H1 (cell line): Measurements from ENCODE around the gene BLOC1S4. TPM values are rescaled to one million over a fixed set of nuclear protein-coding genes. Genes with fewer than 3 reads are reported as not detected.

ENCODE experiments used
- CTCF ChIA-PET: fragments of 300-600 bp; sonication (Branson Sonifier 250); formaldehyde crosslinking; loops from one replicate; lab custom pipeline; 2021; ENCODE audit not compliant: partially characterized antibody; lab: Charles Lee
- POLR2A ChIA-PET: fragments of 300-600 bp; sonication (Branson Sonifier 250); formaldehyde crosslinking; loops from one replicate; lab custom pipeline; 2021; ENCODE audit warnings: inconsistent platforms; ENCODE audit not compliant: partially characterized antibody; lab: Charles Lee
- DNase-seq, 2 experiments: peaks; one replicate each; pipeline versions ENCODE4 v3.0.0 to v3.0.0-alpha.2; 2010 to 2022; ENCODE audit warnings: low spot score in 2 of 2, low read depth in 1 of 2, mixed read lengths in 1 of 2
- FAIRE-seq: peaks from 2 replicates; lab custom pipeline; 2011; peaks lifted over from hg19 to GRCh38; lab: Jason Lieb, UNC
- H2AFZ ChIP-seq: 2 replicates; pipeline ENCODE4 v1.8.1; 2012; ENCODE audit warnings: low read length, inconsistent platforms
- H2AK5ac ChIP-seq: 2 replicates; pipeline ENCODE4 v1.6.1; 2013; ENCODE audit warnings: low read depth, low read length
- H2BK120ac ChIP-seq: replicated peaks from 2 replicates; pipeline ENCODE3; 2013; ENCODE audit warnings: low read depth, low read length, inconsistent platforms
- H2BK12ac ChIP-seq: 2 replicates; pipeline ENCODE4 v1.6.1; 2013; ENCODE audit warnings: low read depth, low read length
- H2BK15ac ChIP-seq: 2 replicates; pipeline ENCODE4 v1.6.1; 2013; ENCODE audit warnings: low read length
- H2BK20ac ChIP-seq: 2 replicates; pipeline ENCODE4 v1.6.1; 2013; ENCODE audit warnings: low read length
- H2BK5ac ChIP-seq: 2 replicates; pipeline ENCODE4 v1.6.1; 2013; ENCODE audit warnings: low read depth, low read length
- H3K14ac ChIP-seq: 2 replicates; pipeline ENCODE4 v1.6.1; 2013; ENCODE audit warnings: inconsistent platforms; ENCODE audit not compliant: insufficient read length
- H3K18ac ChIP-seq: 2 replicates; pipeline ENCODE4 v1.6.1; 2013; ENCODE audit warnings: low read length; ENCODE audit errors: extremely low read depth
- H3K23ac ChIP-seq: 2 replicates; pipeline ENCODE4 v1.6.1; 2013; ENCODE audit warnings: inconsistent platforms; ENCODE audit not compliant: insufficient read length
- H3K23me2 ChIP-seq: 2 replicates; pipeline ENCODE4 v1.6.1; 2013; ENCODE audit warnings: low read depth, low read length
- H3K27ac ChIP-seq: 2 replicates; pipeline ENCODE4 v1.6.1; 2011; ENCODE audit warnings: low read depth, low read length, inconsistent platforms
- H3K27me3 ChIP-seq, 4 experiments: replicated peaks in 1 of 4; 1 replicate in 1 of 4; 2 replicates in 3 of 4; pipeline versions ENCODE4 v1.6.1 to v1.8.1; 2011 to 2013; ENCODE audit warnings: low read length in 3 of 4, mild to moderate bottlenecking in 3 of 4, inconsistent platforms in 2 of 4, mixed read lengths in 2 of 4, moderate library complexity in 1 of 4; ENCODE audit not compliant: control insufficient read depth in 3 of 4, insufficient read depth in 3 of 4; ENCODE audit errors: extremely low read depth in 1 of 4
- H3K36me3 ChIP-seq, 4 experiments: 2 replicates each; pipeline versions ENCODE4 v1.6.1 to v1.8.1; 2011 to 2013; ENCODE audit warnings: mild to moderate bottlenecking in 4 of 4, low read length in 3 of 4, moderate library complexity in 2 of 4, control low read depth in 1 of 4, inconsistent platforms in 1 of 4; ENCODE audit not compliant: insufficient read depth in 4 of 4, control insufficient read depth in 2 of 4
- H3K4ac ChIP-seq: replicated peaks from 2 replicates; pipeline ENCODE3; 2013; ENCODE audit warnings: low read length, low read depth, mixed read lengths, inconsistent platforms; ENCODE audit not compliant: insufficient read length
- H3K4me1 ChIP-seq, 4 experiments: replicated peaks in 1 of 4; 1 replicate in 1 of 4; 2 replicates in 3 of 4; pipeline versions ENCODE4 v1.6.1 to v1.8.1; 2011 to 2013; ENCODE audit warnings: low read length in 3 of 4, inconsistent platforms in 2 of 4, mixed read lengths in 1 of 4; ENCODE audit not compliant: insufficient read depth in 4 of 4, control insufficient read depth in 3 of 4
- H3K4me2 ChIP-seq, 2 experiments: 2 replicates each; pipeline versions ENCODE4 v1.6.1 to v1.8.1; 2011 to 2013; ENCODE audit warnings: low read depth in 2 of 2, low read length in 2 of 2, control low read depth in 1 of 2, inconsistent platforms in 1 of 2, mild to moderate bottlenecking in 1 of 2; ENCODE audit not compliant: insufficient read depth in 1 of 2
- H3K4me3 ChIP-seq, 4 experiments: fragments of 200-600, 300-600 bp in 1 of 4; sonication (generic), shearing (Covaris generic), sonication (Bioruptor Twin) in 1 of 4; 2 replicates each; pipeline versions ENCODE4 v1.5.1 to v1.8.1; 2011 to 2016; ENCODE audit warnings: low read length in 4 of 4, low read depth in 3 of 4, control low read depth in 2 of 4, inconsistent platforms in 2 of 4, mild to moderate bottlenecking in 2 of 4, mixed read lengths in 1 of 4, moderate library complexity in 1 of 4; ENCODE audit not compliant: insufficient read depth in 2 of 4; ENCODE audit errors: extremely low read depth in 1 of 4
- H3K56ac ChIP-seq: replicated peaks from 2 replicates; pipeline ENCODE3; 2013; ENCODE audit warnings: low read depth, mild to moderate bottlenecking, mixed read lengths, low read length, inconsistent platforms; ENCODE audit not compliant: insufficient read length
- H3K79me1 ChIP-seq: 2 replicates; pipeline ENCODE4 v1.6.1; 2013; ENCODE audit warnings: low read depth, low read length, control low read depth
- H3K79me2 ChIP-seq, 2 experiments: 2 replicates each; pipeline versions ENCODE4 v1.6.1 to v1.8.1; 2012 to 2013; ENCODE audit warnings: low read length in 2 of 2, mild to moderate bottlenecking in 2 of 2, inconsistent platforms in 1 of 2; ENCODE audit not compliant: insufficient read depth in 2 of 2, control insufficient read depth in 1 of 2
- H3K9ac ChIP-seq, 4 experiments: replicated peaks in 1 of 4; 1 replicate in 1 of 4; 2 replicates in 3 of 4; pipeline versions ENCODE4 v1.6.1 to v1.8.1; 2011 to 2013; ENCODE audit warnings: low read depth in 3 of 4, low read length in 3 of 4, control low read depth in 2 of 4, mild to moderate bottlenecking in 2 of 4, moderate library complexity in 2 of 4, inconsistent platforms in 1 of 4; ENCODE audit errors: extremely low read depth in 1 of 4
- H3K9me3 ChIP-seq, 2 experiments: 2 replicates each; pipeline versions ENCODE4 v1.6.1 to v1.8.1; 2012 to 2013; ENCODE audit warnings: mild to moderate bottlenecking in 2 of 2, moderate library complexity in 2 of 2, control low read depth in 1 of 2, inconsistent platforms in 1 of 2, low read depth in 1 of 2, low read length in 1 of 2, mixed read lengths in 1 of 2; ENCODE audit not compliant: insufficient read depth in 2 of 2
- H4K20me1 ChIP-seq, 2 experiments: replicated peaks in 1 of 2; 2 replicates each; pipeline versions ENCODE3 to v1.8.1; 2011 to 2013; ENCODE audit warnings: inconsistent platforms in 2 of 2, low read length in 2 of 2, mild to moderate bottlenecking in 1 of 2; ENCODE audit not compliant: insufficient read depth in 2 of 2, control insufficient read depth in 1 of 2
- H4K5ac ChIP-seq: 2 replicates; pipeline ENCODE4 v1.6.1; 2013; ENCODE audit warnings: low read length, low read depth, mixed read lengths, inconsistent platforms; ENCODE audit not compliant: insufficient read length
- H4K8ac ChIP-seq: 2 replicates; pipeline ENCODE4 v1.8.0; 2013; ENCODE audit warnings: mild to moderate bottlenecking, moderate library complexity, low read length, inconsistent platforms; ENCODE audit not compliant: insufficient read depth; ENCODE audit errors: extremely low read depth
- H4K91ac ChIP-seq: replicated peaks from 2 replicates; pipeline ENCODE3; 2013; ENCODE audit warnings: low read length, mixed read lengths, inconsistent platforms; ENCODE audit not compliant: insufficient read length
- CREB1 ChIP-seq: IDR thresholded peaks from 2 replicates; pipeline ENCODE4 v1.6.1; 2012; ENCODE audit warnings: inconsistent platforms
- KDM1A ChIP-seq: fragments of 200-600, 300-600 bp; sonication (generic); IDR thresholded peaks from 2 replicates; pipeline ENCODE4 v1.7.1; 2016; ENCODE audit warnings: mild to moderate bottlenecking, low read length, borderline replicate concordance
- NANOG ChIP-seq: IDR thresholded peaks from 2 replicates; pipeline ENCODE4 v1.6.1; 2011; ENCODE audit warnings: low read length, low read depth, mild to moderate bottlenecking, inconsistent platforms; ENCODE audit not compliant: insufficient read depth, poor library complexity, severe bottlenecking
- SRF ChIP-seq: IDR thresholded peaks from 2 replicates; pipeline ENCODE4 v1.6.1; 2011; ENCODE audit warnings: mild to moderate bottlenecking, low read depth, low read length, moderate library complexity
- WGBS, 2 experiments: shearing (Covaris generic) in 1 of 2; methylation state at CpG; one replicate each; pipeline versions ENCODE4 v1.1.6 to v1.1.7; 2013 to 2015; ENCODE audit warnings: low lambda C conversion rate in 2 of 2, mixed read lengths in 2 of 2, inconsistent platforms in 1 of 2, low coverage in 1 of 2, missing lambda C conversion rate in 1 of 2; ENCODE audit not compliant: insufficient replicate concordance in 2 of 2, insufficient coverage in 1 of 2, insufficient read length in 1 of 2; ENCODE audit errors: extremely low coverage in 1 of 2, missing lambda C conversion rate in 1 of 2; 5-methylcytosine and 5-hydroxymethylcytosine counted together
- polyA plus RNA-seq, 7 experiments: library from polyadenylated mRNA; depleted of rRNA in 3 of 7; stranded (reverse) in 5 of 7; unstranded in 2 of 7; fragments of >200 nt in 5 of 7; fragments of 200-250 nt in 2 of 7; gene quantifications; 1 replicate in 5 of 7; 2 replicates in 1 of 7; 4 replicates in 1 of 7; pipeline versions ENCODE4 v1.2.1 to v1.2.3, GENCODE V29; 2011 to 2013; ENCODE audit warnings: missing spikeins in 2 of 7, mixed read lengths in 2 of 7
- total RNA-seq: library from RNA; stranded (reverse); fragmentation: NEBNext Ultra II Directional; extraction: Animal tissue kit (Norgen Biotek cat#: 25700); gene quantifications from 2 replicates; pipeline ENCODE4 v1.2.1, GENCODE V29; 2021

Gene BLOC1S4
- total and polyA plus RNA-seq, 2 of the 8 experiments (the other 6 are each of a cell fraction or from before 2014, with no cell fraction given): 19.1 to 27.8 TPM

- CTCF ChIA-PET: interaction anchor here (1.4 to 5.0 kb wide), 5 partner anchors 10 to 24 kb away, joined by 3 to 59 read pairs (median 11); no protein-coding TSS in a partner anchor
Observed at GRCh38 chr4:6699903-6700302, 16.1 kb upstream of the BLOC1S4 start.

More at GRCh38 chr4:6699903-6700302, 16.1 kb upstream of the BLOC1S4 start:
- Histone ChIP-seq H2BK20ac (no peak overlapping the region), H2BK12ac (no peak overlapping the region), H3K9ac (no peak overlapping the region), H3K4me2 (no peak overlapping the region), H3K79me1 (peaks cover 9% of the 10 kb centered on the region; the same call in 1 of the 2 replicates), H4K5ac (no peak overlapping the region), H3K56ac (no peak overlapping the region), H2BK15ac (no peak overlapping the region), H3K36me3 (peaks cover 0 to 12% (median 5%) of the 10 kb centered on the region in 4 experiments; a peak in 4 of 8 replicates), H3K4ac (no peak overlapping the region), H3K14ac (no peak overlapping the region), H2AFZ (no peak overlapping the region), H3K9me3 (peaks cover 3 to 5% of the 10 kb centered on the region in 2 experiments; a peak in 2 of 4 replicates), H4K8ac (no peak overlapping the region), H2BK5ac (no peak overlapping the region), H4K91ac (no peak overlapping the region), H3K27me3 (no peaks in the 10 kb centered on the region), H2AK5ac (no peak overlapping the region), H3K18ac (no peak overlapping the region), H3K23ac (no peak overlapping the region), H3K79me2 (peaks cover 0 to 17% of the 10 kb centered on the region in 2 experiments; a peak in 3 of 4 replicates), H3K27ac (no peak overlapping the region), H4K20me1 (no peaks in the 10 kb centered on the region), H2BK120ac (no peak overlapping the region), H3K23me2 (no peaks in the 10 kb centered on the region), H3K4me1 (no peaks in the 10 kb centered on the region; a peak in 1 of 7 replicates), H3K4me3 (no peak overlapping the region)
- POLR2A ChIA-PET: interaction anchor here (1.2 kb wide), 1 partner anchor 17 kb away, joined by 3 read pairs; no protein-coding TSS in a partner anchor
- 94% methylated on average over 1 of the region's 1 CpG; no CpG with 5 or more reads in 1 of the 2 experiments for WGBS, 2 experiments
- no peak for FAIRE-seq
- no peak for DNase-seq
- TF ChIP-seq SRF (no peak), NANOG (no peak), KDM1A (0 out of 2 replicates have a peak, but pooled peaks have one; percentile 17), CREB1 (no peak)
